ENCODE data around the gene DMAC1.

DNA sequence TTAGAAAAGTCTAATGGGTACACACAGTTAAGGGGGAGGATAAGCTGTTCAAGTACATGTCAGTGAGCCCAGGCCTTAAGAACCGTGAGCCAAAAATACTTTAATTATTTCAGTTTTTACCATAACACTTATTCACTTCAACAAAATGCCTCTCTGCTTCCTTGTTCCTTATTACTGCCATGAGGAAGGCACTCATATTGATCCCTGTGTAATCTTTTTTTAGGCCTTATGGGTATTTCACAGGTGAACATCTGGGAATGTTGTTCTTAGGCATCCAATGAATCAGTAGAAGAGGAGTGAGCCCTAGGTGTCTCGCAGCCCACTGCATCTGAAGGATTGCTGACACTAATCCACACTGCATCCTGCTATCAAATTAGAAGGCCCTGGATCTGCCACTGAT, 13.5 kb upstream of the DMAC1 start:
- TF ChIP-seq, protein P1, sequence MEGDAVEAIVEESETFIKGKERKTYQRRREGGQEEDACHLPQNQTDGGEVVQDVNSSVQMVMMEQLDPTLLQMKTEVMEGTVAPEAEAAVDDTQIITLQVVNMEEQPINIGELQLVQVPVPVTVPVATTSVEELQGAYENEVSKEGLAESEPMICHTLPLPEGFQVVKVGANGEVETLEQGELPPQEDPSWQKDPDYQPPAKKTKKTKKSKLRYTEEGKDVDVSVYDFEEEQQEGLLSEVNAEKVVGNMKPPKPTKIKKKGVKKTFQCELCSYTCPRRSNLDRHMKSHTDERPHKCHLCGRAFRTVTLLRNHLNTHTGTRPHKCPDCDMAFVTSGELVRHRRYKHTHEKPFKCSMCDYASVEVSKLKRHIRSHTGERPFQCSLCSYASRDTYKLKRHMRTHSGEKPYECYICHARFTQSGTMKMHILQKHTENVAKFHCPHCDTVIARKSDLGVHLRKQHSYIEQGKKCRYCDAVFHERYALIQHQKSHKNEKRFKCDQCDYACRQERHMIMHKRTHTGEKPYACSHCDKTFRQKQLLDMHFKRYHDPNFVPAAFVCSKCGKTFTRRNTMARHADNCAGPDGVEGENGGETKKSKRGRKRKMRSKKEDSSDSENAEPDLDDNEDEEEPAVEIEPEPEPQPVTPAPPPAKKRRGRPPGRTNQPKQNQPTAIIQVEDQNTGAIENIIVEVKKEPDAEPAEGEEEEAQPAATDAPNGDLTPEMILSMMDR (IDR thresholded peaks at IDR 0.05), result no peak
- TF ChIP-seq POLR2A (IDR thresholded peaks at IDR 0.05), result no peak

Measured in body of pancreas (tissue), 4 donors.